ENCODE data around the gene NVL. TPM values are rescaled to one million over a fixed set of nuclear protein-coding genes. Genes with fewer than 3 reads are reported as not detected.

The NVL gene
- total RNA-seq, 1 donor from 2014 or later = 34.6 TPM

DNA sequence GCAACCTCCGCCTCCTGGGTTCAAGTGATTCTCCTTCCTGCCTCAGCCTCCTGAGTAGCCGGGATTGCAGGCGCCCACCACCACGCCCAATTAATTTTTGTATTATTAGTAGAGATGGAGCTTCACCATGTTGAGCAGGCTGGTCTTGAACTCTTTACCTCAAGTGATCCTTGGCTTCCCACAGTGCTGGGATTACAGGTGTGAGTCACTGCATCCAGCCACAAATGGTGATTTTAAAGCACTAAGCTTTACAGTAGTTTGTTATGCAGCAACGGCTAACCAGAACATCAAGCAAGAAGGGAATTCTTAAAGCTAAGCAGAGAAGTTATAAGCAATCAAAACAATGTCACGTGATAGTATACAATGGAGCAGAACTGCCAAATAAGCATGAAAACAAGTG lies 65.7 kb downstream of the NVL start:
- TF ChIP-seq, protein P1, sequence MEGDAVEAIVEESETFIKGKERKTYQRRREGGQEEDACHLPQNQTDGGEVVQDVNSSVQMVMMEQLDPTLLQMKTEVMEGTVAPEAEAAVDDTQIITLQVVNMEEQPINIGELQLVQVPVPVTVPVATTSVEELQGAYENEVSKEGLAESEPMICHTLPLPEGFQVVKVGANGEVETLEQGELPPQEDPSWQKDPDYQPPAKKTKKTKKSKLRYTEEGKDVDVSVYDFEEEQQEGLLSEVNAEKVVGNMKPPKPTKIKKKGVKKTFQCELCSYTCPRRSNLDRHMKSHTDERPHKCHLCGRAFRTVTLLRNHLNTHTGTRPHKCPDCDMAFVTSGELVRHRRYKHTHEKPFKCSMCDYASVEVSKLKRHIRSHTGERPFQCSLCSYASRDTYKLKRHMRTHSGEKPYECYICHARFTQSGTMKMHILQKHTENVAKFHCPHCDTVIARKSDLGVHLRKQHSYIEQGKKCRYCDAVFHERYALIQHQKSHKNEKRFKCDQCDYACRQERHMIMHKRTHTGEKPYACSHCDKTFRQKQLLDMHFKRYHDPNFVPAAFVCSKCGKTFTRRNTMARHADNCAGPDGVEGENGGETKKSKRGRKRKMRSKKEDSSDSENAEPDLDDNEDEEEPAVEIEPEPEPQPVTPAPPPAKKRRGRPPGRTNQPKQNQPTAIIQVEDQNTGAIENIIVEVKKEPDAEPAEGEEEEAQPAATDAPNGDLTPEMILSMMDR (IDR thresholded peaks at IDR 0.05) = no peak
- intact Hi-C loops (cut with DNase I) = no loop called here
- H3K4me1 ChIP-seq = no peaks in the 10 kb centered on the region

GRCh38 chr1:224262373-224263054 lies 67.5 kb downstream of the NVL start:
- TF ChIP-seq, protein P1 (IDR thresholded peaks at IDR 0.05) = no peak
- intact Hi-C loops (cut with DNase I) = no loop called here
- Histone ChIP-seq H3K4me3 (no peak overlapping the region), H3K4me1 (no peaks in the 10 kb centered on the region), H3K27ac (no peak overlapping the region), H3K9me3 (no peaks in the 10 kb centered on the region), H3K36me3 (peaks cover 6 to 20% of the 10 kb centered on the region in 2 donors), H3K27me3 (no peaks in the 10 kb centered on the region)
- DNase-seq (ENCODE audit: low spot score in 2 of 2) = no peak

More for the DNA sequence above, 65.7 kb downstream of the NVL start:
- DNase-seq (ENCODE audit: low spot score in 2 of 2) = no peak
- Histone ChIP-seq H3K27ac (no peak overlapping the region), H3K27me3 (no peaks in the 10 kb centered on the region), H3K36me3 (peaks cover 6 to 26% of the 10 kb centered on the region in 2 donors), H3K9me3 (no peaks in the 10 kb centered on the region), H3K4me3 (no peak overlapping the region)

DNA sequence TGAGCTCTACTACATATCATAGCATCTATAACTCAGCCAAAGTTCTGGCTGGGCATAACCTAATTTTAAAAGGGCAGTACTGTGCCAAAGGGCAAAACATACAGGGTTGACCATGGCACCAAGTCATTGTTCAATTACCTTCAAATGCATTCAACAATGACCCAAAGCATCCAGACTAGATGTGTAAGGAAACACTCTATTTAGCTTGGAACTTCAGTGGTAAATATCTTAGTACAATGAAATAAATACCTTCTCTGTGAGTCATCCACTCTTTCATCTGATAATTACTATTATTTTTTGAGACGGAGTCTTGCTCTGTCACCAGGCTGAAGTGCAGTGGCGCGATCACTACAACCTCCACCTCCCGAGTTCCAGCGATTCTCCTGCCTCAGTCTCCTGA lies 70.0 kb downstream of the NVL start:
- intact Hi-C loops (cut with DNase I) = no loop called here
- Histone ChIP-seq H3K27me3 (no peaks in the 10 kb centered on the region), H3K9me3 (no peaks in the 10 kb centered on the region), H3K4me3 (no peak overlapping the region), H3K36me3 (peaks cover 2 to 15% of the 10 kb centered on the region in 2 donors), H3K27ac (no peak overlapping the region), H3K4me1 (no peaks in the 10 kb centered on the region)
- DNase-seq (ENCODE audit: low spot score in 2 of 2) = no peak
- TF ChIP-seq, protein P1 (IDR thresholded peaks at IDR 0.05) = no peak

- intact Hi-C loops (cut with DNase I) = no loop called here
- no peak for DNase-seq (ENCODE audit: low spot score in 2 of 2)
- Histone ChIP-seq H3K4me1 (no peaks in the 10 kb centered on the region), H3K36me3 (peaks cover 0 to 8% of the 10 kb centered on the region in 2 donors), H3K9me3 (no peaks in the 10 kb centered on the region), H3K4me3 (no peak overlapping the region), H3K27me3 (no peaks in the 10 kb centered on the region), H3K27ac (no peak overlapping the region)
- TF ChIP-seq, protein P1 (IDR thresholded peaks at IDR 0.05) = no peak
Observed at GRCh38 chr1:224258351-224258750, 71.6 kb downstream of the NVL start.

GRCh38 chr1:224256640-224257039 lies 73.3 kb downstream of the NVL start:
- Histone ChIP-seq H3K27me3 (no peaks in the 10 kb centered on the region), H3K4me3 (no peak overlapping the region), H3K9me3 (no peaks in the 10 kb centered on the region), H3K4me1 (no peaks in the 10 kb centered on the region), H3K36me3 (peaks cover 0 to 5% of the 10 kb centered on the region in 2 donors), H3K27ac (no peak overlapping the region)
- no peak for DNase-seq (ENCODE audit: low spot score in 2 of 2)
- intact Hi-C loops (cut with DNase I) = no loop called here
- TF ChIP-seq, protein P1 (IDR thresholded peaks at IDR 0.05) = no peak
